A549 (cell line): ENCODE results near the gene CUX1. TPM values are rescaled to one million over a fixed set of nuclear protein-coding genes. Genes with fewer than 3 reads are reported as not detected.

Source experiments
- ATAC-seq, 2 experiments: fragments of 200-7000 bp in 1 of 2; fragments of >200 bp in 1 of 2; cut with Nextera tagmentation in 1 of 2; cut with Tn5 transposase in 1 of 2; 3 replicates each; pipeline versions ENCODE4 v1.8.0 to v1.9.1; 2018 to 2020; ENCODE audit warnings: mild to moderate bottlenecking in 1 of 2, moderate library complexity in 1 of 2
- CTCF ChIA-PET: fragments of 300-600 bp; sonication (Branson Sonifier 250); formaldehyde crosslinking; extraction: SDS; loops from one replicate; lab custom pipeline; 2021; ENCODE audit warnings: antibody characterized with exemption, inconsistent platforms; lab: Yijun Ruan, JAX
- POLR2A ChIA-PET: fragments of 350-600 bp; formaldehyde crosslinking; extraction: SDS; loops from one replicate; lab custom pipeline; 2021; ENCODE audit warnings: antibody characterized with exemption, inconsistent platforms; lab: Yijun Ruan, JAX
- DNase-seq, 2 experiments: peaks; one replicate each; pipeline versions ENCODE4 v3.0.0 to v3.0.0-alpha.2; 2011 to 2016; ENCODE audit warnings: low read depth in 1 of 2, low spot score in 1 of 2
- FAIRE-seq: peaks from 2 replicates; lab custom pipeline; 2011; peaks lifted over from hg19 to GRCh38; lab: Jason Lieb, UNC
- H3K27ac ChIP-seq, 2 experiments: fragments of >200 bp; sonication (Bioruptor Twin); formaldehyde crosslinking; 3 replicates each; pipeline ENCODE4 v1.5.1; 2016 to 2017
- H3K4me1 ChIP-seq: fragments of >200 bp; sonication (Bioruptor Twin); formaldehyde crosslinking; 3 replicates; pipeline ENCODE4 v1.6.1; 2016
- H3K4me2 ChIP-seq: fragments of >200 bp; sonication (Bioruptor Twin); formaldehyde crosslinking; 3 replicates; pipeline ENCODE4 v1.6.1; 2016
- H3K4me3 ChIP-seq: fragments of >200 bp; sonication (Bioruptor Twin); formaldehyde crosslinking; 3 replicates; pipeline ENCODE4 v1.5.1; 2016
- H3K9me3 ChIP-seq: fragments of >200 bp; sonication (Bioruptor Twin); formaldehyde crosslinking; 3 replicates; pipeline ENCODE4 v1.6.1; 2016
- BCL3 ChIP-seq: fragments of >200 bp; sonication (Bioruptor Twin); formaldehyde crosslinking; IDR thresholded peaks from 3 replicates; pipeline ENCODE4 v1.6.1; 2016
- CBX8 ChIP-seq: fragments of 200-600 bp; sonication (generic); IDR thresholded peaks from 2 replicates; pipeline ENCODE4 v1.6.1; 2016
- CEBPB ChIP-seq, 2 experiments: fragments of >200 bp in 1 of 2; sonication (Bioruptor Twin) in 1 of 2; formaldehyde crosslinking in 1 of 2; IDR thresholded peaks; 2 replicates each; pipeline ENCODE4 v1.6.1; 2012 to 2016
- EHF ChIP-seq: fragments of 250-450 bp; sonication (Bioruptor Pico); IDR thresholded peaks from 2 replicates; pipeline ENCODE4 v1.5.0; 2020; ENCODE audit warnings: mild to moderate bottlenecking
- HEYL ChIP-seq: fragments of 250-450 bp; sonication (Bioruptor Pico); IDR thresholded peaks from 2 replicates; pipeline ENCODE4 v1.8.0; 2021; ENCODE audit warnings: mild to moderate bottlenecking, moderate library complexity
- HOXA7 ChIP-seq: fragments of 250-450 bp; sonication (Bioruptor Pico); IDR thresholded peaks from 2 replicates; pipeline ENCODE4 v1.5.0; 2020; ENCODE audit warnings: mild to moderate bottlenecking, moderate library complexity
- HOXB13 ChIP-seq: fragments of 250-450 bp; sonication (Bioruptor Pico); IDR thresholded peaks from 2 replicates; pipeline ENCODE4 v1.5.0; 2020; ENCODE audit warnings: low read depth, mild to moderate bottlenecking, moderate library complexity
- JUNB ChIP-seq: fragments of >200 bp; sonication (Bioruptor Twin); formaldehyde crosslinking; IDR thresholded peaks from 2 replicates; pipeline ENCODE4 v1.6.1; 2016
- MAFK ChIP-seq: fragments of 450-650 bp; IDR thresholded peaks from 2 replicates; pipeline ENCODE4 v1.6.1; 2014; ENCODE audit not compliant: partially characterized antibody
- MAZ ChIP-seq: fragments of 150-350 bp; IDR thresholded peaks from 2 replicates; pipeline ENCODE4 v1.6.1; 2014; ENCODE audit warnings: antibody characterized with exemption, low read depth, low read length, borderline replicate concordance
- NPAS2 ChIP-seq: fragments of 250-450 bp; sonication (Bioruptor Pico); IDR thresholded peaks from 2 replicates; pipeline ENCODE4 v1.8.0; 2022; ENCODE audit warnings: mild to moderate bottlenecking, moderate library complexity, borderline replicate concordance
- NR3C1 ChIP-seq: fragments of >200 bp; sonication (Bioruptor Twin); formaldehyde crosslinking; IDR thresholded peaks from 3 replicates; pipeline ENCODE4 v1.6.1; 2017
- POLR2A ChIP-seq: IDR thresholded peaks from 2 replicates; pipeline ENCODE4 v1.6.1; 2012; ENCODE audit warnings: mild to moderate bottlenecking, low read length
- RARB ChIP-seq: fragments of 250-450 bp; sonication (Bioruptor Pico); IDR thresholded peaks from 2 replicates; pipeline ENCODE4 v1.8.0; 2021; ENCODE audit warnings: mild to moderate bottlenecking, moderate library complexity
- SMC3 ChIP-seq: fragments of >200 bp; sonication (Bioruptor Twin); formaldehyde crosslinking; IDR thresholded peaks from 3 replicates; pipeline ENCODE4 v1.6.1; 2018; ENCODE audit warnings: inconsistent platforms
- TFCP2L1 ChIP-seq: fragments of 250-450 bp; sonication (Bioruptor Pico); IDR thresholded peaks from 2 replicates; pipeline ENCODE4 v1.5.0; 2021; ENCODE audit warnings: mild to moderate bottlenecking
- ZFP36 ChIP-seq: fragments of 450-650 bp; IDR thresholded peaks from 2 replicates; pipeline ENCODE4 v1.6.1; 2014; ENCODE audit warnings: borderline replicate concordance; ENCODE audit not compliant: partially characterized antibody
- ZNF302 ChIP-seq: fragments of 250-450 bp; sonication (Bioruptor Pico); IDR thresholded peaks from 2 replicates; pipeline ENCODE4 v1.9.0; 2021; ENCODE audit warnings: inconsistent platforms, mild to moderate bottlenecking, moderate library complexity
- WGBS: methylation state at CpG from one replicate; pipeline ENCODE4 v1.1.6; 2017; ENCODE audit errors: missing lambda C conversion rate; 5-methylcytosine and 5-hydroxymethylcytosine counted together
- polyA plus RNA-seq, 4 experiments: library from polyadenylated mRNA; depleted of rRNA in 3 of 4; stranded (reverse); fragments of >200 nt; fragmentation: RNase III in 1 of 4; extraction: RNeasy Plus Mini Kit Qiagen cat#74134 plus additional on column Dnase treatment in 1 of 4; gene quantifications; 2 replicates in 3 of 4; 3 replicates in 1 of 4; pipeline ENCODE4 v1.2.3, GENCODE V29; 2011 to 2017
- TF ChIP-seq, protein P1 (sequence below): fragments of >200 bp; sonication (Bioruptor Twin); formaldehyde crosslinking; IDR thresholded peaks from 3 replicates; pipeline ENCODE4 v1.5.1; 2016

Gene CUX1
- polyA plus RNA-seq, 2 of the 4 experiments (the other 2 are of a cell fraction): 32.7 to 33.4 TPM

- DNase-seq (no peak), FAIRE-seq (no peak), ATAC-seq (no peak)
- Histone ChIP-seq H3K27ac (no peak overlapping the region), H3K9me3 (no peaks in the 10 kb centered on the region), H3K4me3 (no peak overlapping the region), H3K4me1 (peaks cover 17% of the 10 kb centered on the region; the same call in 2 of the 3 replicates), H3K4me2 (no peak overlapping the region)
- peak; percentile 43 to 47; a peak in 2 of 4 replicates for TF ChIP-seq CEBPB (IDR thresholded peaks at IDR 0.05)
- no peak for TF ChIP-seq HOXB13
- whole genome bisulfite sequencing: 93% methylated on average over 17 of the region's 17 CpGs
- POLR2A ChIA-PET: no interaction called here
- CTCF ChIA-PET: no interaction called here
Measured at GRCh38 chr7:101959829-101960228, 142.4 kb downstream of the CUX1 start.

DNA sequence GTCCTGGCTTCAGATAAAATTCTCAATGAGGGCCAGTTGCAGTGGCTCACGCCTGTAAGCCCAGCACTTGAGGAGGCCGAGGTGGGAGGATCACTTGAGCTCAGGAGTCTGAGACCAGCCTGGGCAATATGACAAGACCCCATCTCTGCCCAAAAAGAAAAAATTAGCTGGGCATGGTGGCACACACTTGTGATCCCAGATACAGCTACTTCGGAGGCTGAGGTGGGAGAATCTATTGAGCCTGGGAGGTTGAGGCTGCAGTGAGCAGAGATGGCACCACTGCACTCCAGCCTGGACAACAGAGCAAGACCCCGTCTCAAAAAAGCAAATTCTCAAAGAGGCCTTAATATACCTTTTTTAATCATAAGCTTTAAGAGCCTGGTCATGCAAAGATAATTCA, 142.9 kb downstream of the CUX1 start:
- ATAC-seq (no peak), FAIRE-seq (no peak), DNase-seq (no peak)
- no peak overlapping the region for H3K4me3 ChIP-seq
- no peak for TF ChIP-seq BCL3
- no peak for TF ChIP-seq NR3C1
- no peak for TF ChIP-seq RARB (CRISPR knock-in tag)
- TF ChIP-seq ZFP36: no peak
- no peak for TF ChIP-seq NPAS2 (CRISPR knock-in tag)
- TF ChIP-seq CBX8: no peak
- TF ChIP-seq JUNB: no peak
- TF ChIP-seq, protein P1, sequence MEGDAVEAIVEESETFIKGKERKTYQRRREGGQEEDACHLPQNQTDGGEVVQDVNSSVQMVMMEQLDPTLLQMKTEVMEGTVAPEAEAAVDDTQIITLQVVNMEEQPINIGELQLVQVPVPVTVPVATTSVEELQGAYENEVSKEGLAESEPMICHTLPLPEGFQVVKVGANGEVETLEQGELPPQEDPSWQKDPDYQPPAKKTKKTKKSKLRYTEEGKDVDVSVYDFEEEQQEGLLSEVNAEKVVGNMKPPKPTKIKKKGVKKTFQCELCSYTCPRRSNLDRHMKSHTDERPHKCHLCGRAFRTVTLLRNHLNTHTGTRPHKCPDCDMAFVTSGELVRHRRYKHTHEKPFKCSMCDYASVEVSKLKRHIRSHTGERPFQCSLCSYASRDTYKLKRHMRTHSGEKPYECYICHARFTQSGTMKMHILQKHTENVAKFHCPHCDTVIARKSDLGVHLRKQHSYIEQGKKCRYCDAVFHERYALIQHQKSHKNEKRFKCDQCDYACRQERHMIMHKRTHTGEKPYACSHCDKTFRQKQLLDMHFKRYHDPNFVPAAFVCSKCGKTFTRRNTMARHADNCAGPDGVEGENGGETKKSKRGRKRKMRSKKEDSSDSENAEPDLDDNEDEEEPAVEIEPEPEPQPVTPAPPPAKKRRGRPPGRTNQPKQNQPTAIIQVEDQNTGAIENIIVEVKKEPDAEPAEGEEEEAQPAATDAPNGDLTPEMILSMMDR: no peak
- TF ChIP-seq ZNF302 (CRISPR knock-in tag): no peak
- no peak for TF ChIP-seq HOXA7 (CRISPR knock-in tag)
- TF ChIP-seq MAFK: no peak
- no peak for TF ChIP-seq EHF (CRISPR knock-in tag)
- TF ChIP-seq SMC3: no peak
- TF ChIP-seq POLR2A: no peak
- no peak for TF ChIP-seq MAZ
- TF ChIP-seq HEYL (CRISPR knock-in tag): no peak
- no peak for TF ChIP-seq TFCP2L1
- H3K4me2 ChIP-seq: no peak overlapping the region
- ChIA-PET CTCF (no interaction called here), POLR2A (no interaction called here)
- WGBS: 94% methylated on average over 4 of the region's 4 CpGs
- no peaks in the 10 kb centered on the region for H3K9me3 ChIP-seq
- H3K27ac ChIP-seq: peak overlapping the region in 1 of 2 experiments; percentile 38; a peak in 2 of 6 replicates
- peaks cover 17% of the 10 kb centered on the region; the same call in 2 of the 3 replicates for H3K4me1 ChIP-seq

DNA sequence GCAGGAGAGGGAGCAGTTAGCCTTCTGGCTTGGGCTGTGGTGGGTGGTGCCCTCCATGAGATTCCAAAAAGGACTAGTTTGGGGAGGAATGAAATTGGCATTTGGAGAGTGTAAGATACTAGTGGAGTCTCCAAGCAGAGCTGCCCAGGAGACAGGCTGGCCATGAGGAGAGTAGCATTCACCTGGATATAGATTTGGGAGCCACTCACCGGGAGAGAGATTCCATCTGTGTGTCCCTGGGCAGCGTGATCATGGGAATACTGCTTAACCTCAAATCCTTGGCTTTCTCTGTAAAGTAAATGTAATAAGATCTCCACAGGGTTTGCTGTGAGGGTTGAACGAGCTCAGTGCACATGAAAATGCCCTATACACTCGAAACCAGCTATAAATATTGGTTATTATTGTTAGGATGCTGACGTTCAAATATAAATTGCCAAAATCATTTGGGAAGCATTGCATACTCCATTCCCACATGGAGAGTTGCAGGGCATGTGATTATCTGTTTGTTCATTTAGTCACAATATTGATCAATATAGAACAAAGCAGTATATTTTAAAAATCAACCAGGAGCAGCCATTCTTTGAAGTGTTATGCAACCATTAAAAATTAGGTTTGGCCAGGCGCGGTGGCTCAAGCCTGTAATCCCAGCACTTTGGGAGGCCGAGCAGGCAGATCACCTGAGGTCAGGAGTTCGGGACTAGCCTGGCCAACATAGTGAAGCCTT, 143.7 kb downstream of the CUX1 start:
- no peaks in the 10 kb centered on the region for H3K9me3 ChIP-seq
- H3K27ac ChIP-seq: peak overlapping the region in 1 of 2 experiments; percentile 38; a peak in 2 of 6 replicates
- ChIA-PET POLR2A (no interaction called here), CTCF (interaction anchor here (0.6 to 1.3 kb wide), 2 partner anchors 80 to 276 kb away, joined by 3 read pairs; no protein-coding TSS in a partner anchor)
- no peak for FAIRE-seq
- H3K4me2 ChIP-seq: no peak overlapping the region
- ATAC-seq: no peak; a peak in 1 of 6 replicates
- DNase-seq: no peak
- H3K4me3 ChIP-seq: no peak overlapping the region
- peaks cover 17% of the 10 kb centered on the region; the same call in 2 of the 3 replicates for H3K4me1 ChIP-seq
- 89% methylated on average over 9 of the region's 9 CpGs for WGBS
- TF ChIP-seq, protein P1: no peak
